Measurements from ENCODE around the gene MCM3AP. TPM values are rescaled to one million over a fixed set of nuclear protein-coding genes. Genes with fewer than 3 reads are reported as not detected.

The MCM3AP gene
- total and polyA plus RNA-seq, 7 donors: 44.0 to 104 (median 79.9) TPM

DNA sequence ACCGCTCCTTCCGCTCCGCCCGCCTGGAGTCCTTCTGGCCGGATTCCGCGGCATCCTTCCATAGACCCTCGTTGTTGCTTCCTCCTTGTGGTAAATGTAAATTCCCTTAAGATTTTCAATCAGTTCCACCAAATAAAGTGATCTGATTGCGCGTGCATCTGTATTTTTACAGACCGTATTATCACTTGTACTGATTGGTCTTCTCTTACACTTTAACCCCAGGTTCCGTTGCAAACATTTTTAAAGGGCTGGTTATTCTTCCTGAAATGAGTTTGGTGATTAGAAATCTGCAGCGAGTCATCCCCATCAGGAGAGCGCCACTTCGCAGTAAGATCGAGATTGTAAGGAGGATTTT lies 1.2 kb upstream of the MCM3AP start:
- DNase-seq (no peak), ATAC-seq (peak in 1 of 4 donors; percentile 7)
- Histone ChIP-seq H3K4me3 (peak overlapping the region; percentile 93), H3K9me3 (no peaks in the 10 kb centered on the region), H3K36me3 (ENCODE audit: insufficient read depth in 1 of 2, low read depth in 1 of 2) (peaks cover 3 to 58% of the 10 kb centered on the region in 2 donors), H3K4me1 (peaks cover 46% of the 10 kb centered on the region), H3K27me3 (ENCODE audit: insufficient read depth in 3 of 3, low read length in 2 of 3) (no peaks in the 10 kb centered on the region), H3K27ac (peak overlapping the region; percentile 96)
- TF ChIP-seq, protein P1, sequence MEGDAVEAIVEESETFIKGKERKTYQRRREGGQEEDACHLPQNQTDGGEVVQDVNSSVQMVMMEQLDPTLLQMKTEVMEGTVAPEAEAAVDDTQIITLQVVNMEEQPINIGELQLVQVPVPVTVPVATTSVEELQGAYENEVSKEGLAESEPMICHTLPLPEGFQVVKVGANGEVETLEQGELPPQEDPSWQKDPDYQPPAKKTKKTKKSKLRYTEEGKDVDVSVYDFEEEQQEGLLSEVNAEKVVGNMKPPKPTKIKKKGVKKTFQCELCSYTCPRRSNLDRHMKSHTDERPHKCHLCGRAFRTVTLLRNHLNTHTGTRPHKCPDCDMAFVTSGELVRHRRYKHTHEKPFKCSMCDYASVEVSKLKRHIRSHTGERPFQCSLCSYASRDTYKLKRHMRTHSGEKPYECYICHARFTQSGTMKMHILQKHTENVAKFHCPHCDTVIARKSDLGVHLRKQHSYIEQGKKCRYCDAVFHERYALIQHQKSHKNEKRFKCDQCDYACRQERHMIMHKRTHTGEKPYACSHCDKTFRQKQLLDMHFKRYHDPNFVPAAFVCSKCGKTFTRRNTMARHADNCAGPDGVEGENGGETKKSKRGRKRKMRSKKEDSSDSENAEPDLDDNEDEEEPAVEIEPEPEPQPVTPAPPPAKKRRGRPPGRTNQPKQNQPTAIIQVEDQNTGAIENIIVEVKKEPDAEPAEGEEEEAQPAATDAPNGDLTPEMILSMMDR (IDR thresholded peaks at IDR 0.05): no peak
- intact Hi-C loops (cut with DNase I): loop anchor here (1.0 to 10.0 kb wide), 3 partner anchors 39 to 142 kb away; no protein-coding TSS in a partner anchor
- WGBS, 3 donors: 0 to 1% (median 0%) methylated on average over 16 of the region's 16 CpGs

DNA sequence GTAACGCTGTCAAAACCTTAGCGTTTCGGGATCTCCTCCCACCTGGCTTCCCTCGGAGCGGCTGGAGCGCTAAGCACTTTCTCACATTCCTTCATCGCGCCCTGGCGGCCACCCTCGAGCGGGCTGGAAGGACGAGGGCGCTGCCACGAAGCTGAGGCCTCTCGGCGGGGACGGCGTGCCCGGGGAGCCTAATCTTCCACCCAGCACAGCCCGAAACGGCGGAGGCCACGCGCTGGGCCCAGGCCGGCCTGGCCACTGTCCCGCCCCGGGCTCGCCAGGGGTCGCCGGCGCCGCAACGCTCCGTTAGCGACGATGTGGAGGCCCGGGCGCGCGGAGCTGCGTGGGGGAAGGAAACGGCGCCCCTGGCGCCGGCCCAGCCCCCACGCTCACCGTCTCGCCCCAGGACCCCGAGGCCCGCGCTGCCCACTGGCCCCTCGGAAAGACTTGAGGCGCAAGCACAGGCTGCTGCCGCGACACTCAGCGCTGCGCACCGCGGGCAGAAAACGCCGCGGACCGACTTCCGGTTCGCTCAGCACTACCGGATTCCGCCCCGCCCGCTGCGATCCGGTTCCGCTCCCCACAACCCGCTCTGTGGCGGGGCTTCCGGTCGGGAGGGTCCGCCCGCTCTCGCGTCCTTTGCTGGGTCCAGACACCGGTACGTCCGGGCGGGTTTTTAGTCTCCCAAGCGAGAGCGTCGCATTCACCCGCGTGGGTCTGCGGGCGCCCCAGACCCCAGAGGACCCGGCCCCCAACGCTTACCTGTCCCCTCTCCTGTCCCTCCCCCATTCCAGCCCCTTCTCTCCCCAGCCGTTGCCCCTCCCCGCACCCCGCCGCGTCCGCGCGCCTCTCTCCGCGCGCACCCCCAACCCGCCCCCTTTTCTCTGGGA lies 593 bp upstream of the MCM3AP start, which contains the start of gene YBEY:
YBEY (plus strand) TSS at position 582 of the 887 bp plus-strand sequence. CDS start 572 bp downstream, outside the sequence.
- Histone ChIP-seq H3K36me3 (ENCODE audit: insufficient read depth in 1 of 2, low read depth in 1 of 2) (peaks cover 3 to 58% of the 10 kb centered on the region in 2 donors), H3K27ac (peak within 1 kb of the TSS; percentile 96), H3K4me3 (peak within 1 kb of the TSS; percentile 93), H3K4me1 (peaks cover 51% of the 10 kb centered on the region), H3K9me3 (no peaks in the 10 kb centered on the region), H3K27me3 (ENCODE audit: insufficient read depth in 3 of 3, low read length in 2 of 3) (no peaks in the 10 kb centered on the region)
- TF ChIP-seq, protein P1 (IDR thresholded peaks at IDR 0.05): peak; percentile 33
- ATAC-seq (peak; percentile 96 to 98 (median 98)), DNase-seq (peak; percentile 92 to 95)
- WGBS, 3 donors: 0 to 1% (median 0%) methylated on average over 69 to 105 of the region's 105 CpGs
- intact Hi-C loops (cut with DNase I): loop anchor here (10.0 kb wide), 2 partner anchors 49 to 141 kb away; no protein-coding TSS in a partner anchor

DNA sequence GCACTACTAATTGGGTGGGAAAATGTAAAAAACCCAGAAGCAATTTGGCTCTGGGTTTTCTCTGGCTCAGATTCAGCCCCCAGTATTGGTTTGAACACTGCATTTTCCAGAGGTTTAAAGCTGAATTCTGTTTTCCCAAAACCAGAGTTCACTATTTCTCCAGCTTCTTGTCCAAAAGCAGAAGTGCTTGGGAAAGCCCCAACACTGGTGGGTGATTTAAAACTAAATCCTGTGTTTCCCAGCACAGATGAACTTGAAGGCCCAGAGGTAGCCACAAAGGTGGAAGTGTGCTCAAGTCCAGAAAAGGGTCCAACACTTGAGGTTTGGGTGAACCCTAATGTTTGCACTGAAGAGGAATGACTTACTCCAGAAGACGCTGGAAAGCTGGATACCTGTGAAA lies 678 bp downstream of the MCM3AP start:
- Histone ChIP-seq H3K27me3 (ENCODE audit: insufficient read depth in 3 of 3, low read length in 2 of 3) (no peaks in the 10 kb centered on the region), H3K36me3 (ENCODE audit: insufficient read depth in 1 of 2, low read depth in 1 of 2) (peaks cover 3 to 71% of the 10 kb centered on the region in 2 donors), H3K9me3 (no peaks in the 10 kb centered on the region), H3K4me3 (peak overlapping the region; percentile 93), H3K4me1 (peaks cover 51% of the 10 kb centered on the region), H3K27ac (peak overlapping the region; percentile 96)
- no peak for ATAC-seq
- intact Hi-C loops (cut with DNase I): loop anchor here (10.0 kb wide), 2 partner anchors 50 to 140 kb away; no protein-coding TSS in a partner anchor
- no peak for DNase-seq
- WGBS, 3 donors: 86 to 100% (median 95%) methylated on average over 1 of the region's 1 CpG
- TF ChIP-seq, protein P1 (IDR thresholded peaks at IDR 0.05): no peak

DNA sequence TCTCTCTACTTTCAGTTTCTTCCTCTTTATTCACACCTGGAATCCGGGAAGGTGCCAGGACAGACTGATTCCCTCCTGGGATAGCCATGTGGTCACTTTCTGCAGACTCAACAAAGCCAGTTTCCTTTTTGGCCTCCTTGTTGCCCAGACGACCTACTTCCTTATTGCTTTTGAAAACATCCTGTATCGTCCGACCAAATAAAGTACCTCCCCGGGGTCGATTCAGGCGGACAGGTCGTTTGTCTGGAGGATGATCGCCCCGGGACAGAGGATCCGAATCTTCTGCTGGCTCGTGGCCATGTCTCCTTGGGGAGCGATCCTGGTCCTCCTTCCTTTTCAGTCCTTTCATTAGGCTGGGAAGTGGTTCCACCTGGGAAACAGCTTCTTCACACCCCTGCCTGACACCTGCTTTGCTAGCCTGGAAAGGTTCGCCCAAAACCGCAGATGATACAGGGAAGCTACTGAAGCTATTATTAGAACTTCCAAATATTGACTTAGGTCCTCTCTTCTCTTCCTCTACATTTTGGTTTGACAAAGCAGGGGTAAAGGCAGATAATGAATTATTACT lies 1.2 kb downstream of the MCM3AP start:
- Histone ChIP-seq H3K4me3 (peak overlapping the region; percentile 93), H3K36me3 (ENCODE audit: insufficient read depth in 1 of 2, low read depth in 1 of 2) (peaks cover 3 to 77% of the 10 kb centered on the region in 2 donors), H3K9me3 (no peaks in the 10 kb centered on the region), H3K4me1 (peaks cover 51% of the 10 kb centered on the region), H3K27me3 (ENCODE audit: insufficient read depth in 3 of 3, low read length in 2 of 3) (no peaks in the 10 kb centered on the region), H3K27ac (no peak overlapping the region)
- ATAC-seq (no peak), DNase-seq (no peak)
- WGBS, 3 donors: 66 to 70% (median 70%) methylated on average over 15 of the region's 15 CpGs
- TF ChIP-seq, protein P1 (IDR thresholded peaks at IDR 0.05): no peak
- intact Hi-C loops (cut with DNase I): loop anchor here (10.0 kb wide), 2 partner anchors 51 to 139 kb away; no protein-coding TSS in a partner anchor

Data from psoas muscle (tissue), 8 donors.